Ovary (tissue), 9 donors: ENCODE measurements around the gene MAPK6. TPM values are rescaled to one million over a fixed set of nuclear protein-coding genes. Genes with fewer than 3 reads are reported as not detected.

Experiments used
- DNase-seq, 5 donors: peaks; one replicate each; pipeline ENCODE4 v3.0.0-alpha.2; 2019 to 2020
- H3K27ac ChIP-seq, 2 donors: fragments of 200-600 bp; one replicate each; pipeline versions ENCODE4 v1.5.1 to v1.8.0; 2019 to 2022
- H3K27me3 ChIP-seq: fragments of 200-600 bp; one replicate; pipeline ENCODE4 v1.8.0; 2022
- H3K36me3 ChIP-seq: fragments of 200-600 bp; sonication (generic); one replicate; pipeline ENCODE4 v1.5.1; 2019
- H3K4me1 ChIP-seq: one replicate; pipeline ENCODE4 v1.8.1; 2013; ENCODE audit warnings: mild to moderate bottlenecking, moderate library complexity; ENCODE audit not compliant: insufficient read depth
- H3K4me3 ChIP-seq: fragments of 200-600 bp; sonication (generic); one replicate; pipeline ENCODE4 v1.5.1; 2017
- H3K9me3 ChIP-seq, 2 donors: fragments of 200-600 bp in 1 of 2; sonication (generic) in 1 of 2; one replicate each; pipeline versions ENCODE4 v1.5.1 to v1.8.1; 2013 to 2019; ENCODE audit warnings: mild to moderate bottlenecking in 1 of 2, moderate library complexity in 1 of 2
- EP300 ChIP-seq: sonication (generic); formaldehyde crosslinking; IDR thresholded peaks from one replicate; pipeline ENCODE4 v1.6.1; 2017; ENCODE audit warnings: antibody characterized with exemption
- POLR2A ChIP-seq: fragments of 450-650 bp; IDR thresholded peaks from one replicate; pipeline ENCODE4 v1.6.1; 2017; ENCODE audit warnings: antibody characterized with exemption, mild to moderate bottlenecking, moderate library complexity
- WGBS, 3 donors: extraction: QIAGEN DNeasy Blood & Tissue Kit in 1 of 3; methylation state at CpG; one replicate each; pipeline versions ENCODE4 v1.1.5 to v1.1.7; 2013 to 2017; 5-methylcytosine and 5-hydroxymethylcytosine counted together
- intact Hi-C, 4 donors: fragments of 100-400 bp; cut with DNase I; formaldehyde crosslinking; loops; one replicate each; pipeline versions ENCODE4 v1.11.0 to v1.15.1; 2022 to 2023
- polyA plus RNA-seq, 2 donors: library from polyadenylated mRNA; stranded (reverse); fragments of 200-250 nt in 1 of 2; fragments of 350-450 nt in 1 of 2; fragmentation: Illumina TruSeq in 1 of 2; extraction: RNeasy Lipid Tissue Mini Kit (QIAGEN cat#74804) in 1 of 2; gene quantifications; one replicate each; pipeline ENCODE4 v1.2.3, GENCODE V29; 2013 to 2014
- total RNA-seq, 7 donors: library from RNA; depleted of rRNA in 2 of 7; stranded (reverse); fragments of >200 nt in 2 of 7; fragmentation: NEBNext Ultra II Directional in 3 of 7; extraction: Animal tissue kit (Norgen Biotek cat#: 25700) in 3 of 7; gene quantifications; one replicate each; pipeline versions ENCODE4 v1.1.0 to v1.2.4, GENCODE V29; 2016 to 2023
- TF ChIP-seq, protein P1 (sequence below), 3 donors: fragments of 450-650 bp in 2 of 3; fragments of 200-600 bp in 1 of 3; IDR thresholded peaks; one replicate each; pipeline versions ENCODE4 v1.5.1 to v1.8.0; 2016 to 2022; ENCODE audit warnings: antibody characterized with exemption in 3 of 3, mild to moderate bottlenecking in 1 of 3
- donor health status: DM: no; HTN: no; CAD: no; lungs with moderate emphysema.
- donor health status: DM: no; HTN: no; CAD: no.
- donor health status: Bipolar disorder and iron deficiency.
- donor health status: DM: yes; HTN: yes; CAD: no.
- donor health status: DM: no; HTN: no; CAD: no.
- donor health status: DM: yes; HTN: yes; CAD: no.

Gene MAPK6
- total and polyA plus RNA-seq, 9 donors: 5.9 to 24.5 (median 19.8) TPM

GRCh38 chr15:52076889-52077781 lies 58.1 kb downstream of the MAPK6 start:
- TF ChIP-seq, protein P1, sequence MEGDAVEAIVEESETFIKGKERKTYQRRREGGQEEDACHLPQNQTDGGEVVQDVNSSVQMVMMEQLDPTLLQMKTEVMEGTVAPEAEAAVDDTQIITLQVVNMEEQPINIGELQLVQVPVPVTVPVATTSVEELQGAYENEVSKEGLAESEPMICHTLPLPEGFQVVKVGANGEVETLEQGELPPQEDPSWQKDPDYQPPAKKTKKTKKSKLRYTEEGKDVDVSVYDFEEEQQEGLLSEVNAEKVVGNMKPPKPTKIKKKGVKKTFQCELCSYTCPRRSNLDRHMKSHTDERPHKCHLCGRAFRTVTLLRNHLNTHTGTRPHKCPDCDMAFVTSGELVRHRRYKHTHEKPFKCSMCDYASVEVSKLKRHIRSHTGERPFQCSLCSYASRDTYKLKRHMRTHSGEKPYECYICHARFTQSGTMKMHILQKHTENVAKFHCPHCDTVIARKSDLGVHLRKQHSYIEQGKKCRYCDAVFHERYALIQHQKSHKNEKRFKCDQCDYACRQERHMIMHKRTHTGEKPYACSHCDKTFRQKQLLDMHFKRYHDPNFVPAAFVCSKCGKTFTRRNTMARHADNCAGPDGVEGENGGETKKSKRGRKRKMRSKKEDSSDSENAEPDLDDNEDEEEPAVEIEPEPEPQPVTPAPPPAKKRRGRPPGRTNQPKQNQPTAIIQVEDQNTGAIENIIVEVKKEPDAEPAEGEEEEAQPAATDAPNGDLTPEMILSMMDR (IDR thresholded peaks at IDR 0.05): no peak
- TF ChIP-seq POLR2A: no peak
- TF ChIP-seq EP300: no peak
- DNase-seq: no peak
- Histone ChIP-seq H3K4me3 (no peak overlapping the region), H3K27ac (no peak overlapping the region), H3K27me3 (no peaks in the 10 kb centered on the region), H3K9me3 (no peaks in the 10 kb centered on the region), H3K36me3 (no peaks in the 10 kb centered on the region), H3K4me1 (no peaks in the 10 kb centered on the region)
- intact Hi-C loops: loop anchor here in 1 of 4 donors (10.0 kb wide), 1 partner anchor 112 kb away; no protein-coding TSS in a partner anchor
- WGBS, 3 donors: 82 to 87% (median 86%) methylated on average over 11 of the region's 11 CpGs

DNA sequence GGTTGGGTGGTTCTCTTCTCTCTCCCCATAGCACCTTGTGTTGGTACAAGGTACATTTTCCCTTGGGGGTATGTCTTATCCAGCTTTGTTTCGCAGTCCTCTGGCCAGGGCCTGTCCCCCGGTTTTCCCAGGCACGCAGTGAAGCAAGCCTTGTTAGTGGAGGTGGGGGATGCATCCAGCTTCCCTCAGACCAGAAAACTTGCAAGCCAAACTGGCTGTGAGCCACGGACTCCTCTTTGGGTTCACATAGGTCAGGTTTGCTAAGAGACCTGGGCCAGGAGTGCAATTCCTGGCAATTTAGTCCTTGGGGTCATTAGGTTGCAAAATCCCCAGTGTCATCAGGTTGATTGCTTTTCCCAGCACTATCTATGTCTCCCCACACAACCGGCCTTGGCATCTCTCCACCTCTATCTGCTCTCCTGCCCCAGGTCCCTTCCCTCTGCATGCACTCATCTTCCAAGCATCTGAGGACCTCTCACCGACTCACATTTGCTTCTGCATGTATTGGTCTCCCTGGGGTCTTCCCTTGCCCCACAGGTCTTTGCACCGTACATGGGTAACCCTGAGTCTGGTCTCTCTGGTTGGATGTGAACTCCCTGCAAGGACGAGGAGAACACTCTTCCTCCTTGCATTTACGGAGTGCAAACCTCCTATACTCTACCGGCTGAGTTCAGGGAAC lies 59.3 kb downstream of the MAPK6 start:
- no peak for DNase-seq
- Histone ChIP-seq H3K4me3 (no peak overlapping the region), H3K36me3 (no peaks in the 10 kb centered on the region), H3K27ac (no peak overlapping the region), H3K4me1 (no peaks in the 10 kb centered on the region), H3K27me3 (no peaks in the 10 kb centered on the region), H3K9me3 (no peaks in the 10 kb centered on the region)
- 72 to 78% (median 73%) methylated on average over 10 of the region's 10 CpGs for WGBS, 3 donors
- no peak for TF ChIP-seq EP300
- TF ChIP-seq POLR2A: no peak
- TF ChIP-seq, protein P1 (IDR thresholded peaks at IDR 0.05): no peak
- intact Hi-C loops: loop anchor here in 1 of 4 donors (10.0 kb wide), 1 partner anchor 114 kb away; no protein-coding TSS in a partner anchor

- WGBS, 3 donors: 47 to 49% (median 49%) methylated on average over 13 of the region's 13 CpGs
- DNase-seq: peak; percentile 62 to 77 (median 74)
- no peaks in the 10 kb centered on the region for H3K27me3 ChIP-seq
- H3K4me1 ChIP-seq: no peaks in the 10 kb centered on the region
- intact Hi-C loops: loop anchor here in 1 of 4 donors (10.0 kb wide), 1 partner anchor 114 kb away; no protein-coding TSS in a partner anchor
- H3K36me3 ChIP-seq: no peaks in the 10 kb centered on the region
- H3K4me3 ChIP-seq: no peak overlapping the region
- no peak overlapping the region for H3K27ac ChIP-seq
- H3K9me3 ChIP-seq: no peaks in the 10 kb centered on the region
- TF ChIP-seq, protein P1 (IDR thresholded peaks at IDR 0.05): peak in 2 of 3 donors; percentile 13 to 21
- no peak for TF ChIP-seq EP300
These were observed 60.1 kb downstream of the MAPK6 start for GRCh38 chr15:52078876-52079700.

DNA sequence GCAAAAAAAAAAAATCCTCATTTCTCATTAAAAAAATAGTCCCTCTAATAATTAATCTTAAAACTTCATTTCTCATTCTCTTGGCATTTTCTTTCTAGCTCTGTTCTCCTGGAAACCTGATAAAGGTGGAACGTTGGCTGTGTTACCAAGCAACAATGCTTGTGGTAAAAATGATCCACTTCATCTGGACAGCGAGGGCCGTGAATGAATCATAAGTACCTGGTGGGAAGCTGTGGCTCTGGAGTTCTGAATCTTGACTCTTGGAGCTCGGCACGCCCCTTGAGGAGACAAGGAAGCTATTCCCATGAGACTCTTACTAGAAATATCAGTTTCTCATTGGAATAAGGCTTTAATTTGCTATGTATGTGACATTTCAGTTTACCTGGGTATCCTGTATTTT lies 61.0 kb downstream of the MAPK6 start:
- no peak for DNase-seq
- WGBS, 3 donors: 68 to 77% (median 74%) methylated on average over 5 of the region's 5 CpGs
- intact Hi-C loops: no loop called here

More for the DNA sequence above, 61.0 kb downstream of the MAPK6 start:
- Histone ChIP-seq H3K9me3 (no peaks in the 10 kb centered on the region), H3K27me3 (no peaks in the 10 kb centered on the region), H3K36me3 (no peaks in the 10 kb centered on the region), H3K4me1 (no peaks in the 10 kb centered on the region), H3K4me3 (no peak overlapping the region), H3K27ac (no peak overlapping the region)
- TF ChIP-seq, protein P1 (IDR thresholded peaks at IDR 0.05): no peak
- TF ChIP-seq EP300 (no peak), POLR2A (no peak)
